ENCODE data around the gene PTPRE.

PTPRE gene

GRCh38 chr10:127890832-127891334 lies 16.0 kb upstream of the PTPRE start:
- no peaks in the 10 kb centered on the region for H3K4me1 Mint-ChIP-seq (ENCODE audit: low read depth)
- no peak overlapping the region for H3K4me3 Mint-ChIP-seq
- H3K27me3 Mint-ChIP-seq: peaks cover 4% of the 10 kb centered on the region
- no peaks in the 10 kb centered on the region for H3K9me3 Mint-ChIP-seq (ENCODE audit: low read depth)
- no peaks in the 10 kb centered on the region for H3K36me3 Mint-ChIP-seq
- H3K27ac Mint-ChIP-seq: no peak overlapping the region

GRCh38 chr10:127892743-127893142 lies 14.2 kb upstream of the PTPRE start, which contains the start of gene CLRN3:
TSS of gene CLRN3 (minus strand) at chr10:127892941. CDS start at chr10:127892784, 157 bp downstream.
- no peak within 1 kb of the TSS for H3K4me3 Mint-ChIP-seq
- peaks cover 4% of the 10 kb centered on the region for H3K27me3 Mint-ChIP-seq

GRCh38 chr10:127894146-127894545 lies 12.8 kb upstream of the PTPRE start:
- no peaks in the 10 kb centered on the region for H3K36me3 Mint-ChIP-seq
- H3K27ac Mint-ChIP-seq: no peak overlapping the region
- H3K9me3 Mint-ChIP-seq (ENCODE audit: low read depth): no peaks in the 10 kb centered on the region
- H3K4me1 Mint-ChIP-seq (ENCODE audit: low read depth): no peaks in the 10 kb centered on the region
- H3K4me3 Mint-ChIP-seq: no peak overlapping the region
- H3K27me3 Mint-ChIP-seq: peaks cover 5% of the 10 kb centered on the region

More at GRCh38 chr10:127892743-127893142, 14.2 kb upstream of the PTPRE start, which contains the start of gene CLRN3:
- Mint-ChIP-seq H3K9me3 (ENCODE audit: low read depth) (no peaks in the 10 kb centered on the region), H3K36me3 (no peaks in the 10 kb centered on the region), H3K27ac (no peak within 1 kb of the TSS), H3K4me1 (ENCODE audit: low read depth) (no peaks in the 10 kb centered on the region)

- H3K27me3 Mint-ChIP-seq: peaks cover 11% of the 10 kb centered on the region
- H3K27ac Mint-ChIP-seq: no peak overlapping the region
- no peaks in the 10 kb centered on the region for H3K9me3 Mint-ChIP-seq (ENCODE audit: low read depth)
- no peaks in the 10 kb centered on the region for H3K4me1 Mint-ChIP-seq (ENCODE audit: low read depth)
- H3K36me3 Mint-ChIP-seq: no peaks in the 10 kb centered on the region
- no peak overlapping the region for H3K4me3 Mint-ChIP-seq
Measured at GRCh38 chr10:127896590-127896989, 10.3 kb upstream of the PTPRE start.

GRCh38 chr10:127897177-127897576 lies 9.7 kb upstream of the PTPRE start:
- H3K27ac Mint-ChIP-seq: no peak overlapping the region
- no peaks in the 10 kb centered on the region for H3K9me3 Mint-ChIP-seq (ENCODE audit: low read depth)
- no peak overlapping the region for H3K4me3 Mint-ChIP-seq
- H3K36me3 Mint-ChIP-seq: no peaks in the 10 kb centered on the region
- no peaks in the 10 kb centered on the region for H3K4me1 Mint-ChIP-seq (ENCODE audit: low read depth)
- peaks cover 9% of the 10 kb centered on the region for H3K27me3 Mint-ChIP-seq

GRCh38 chr10:127899766-127900387 lies 7.0 kb upstream of the PTPRE start:
- Mint-ChIP-seq H3K36me3 (no peaks in the 10 kb centered on the region), H3K9me3 (ENCODE audit: low read depth) (no peaks in the 10 kb centered on the region), H3K4me1 (ENCODE audit: low read depth) (no peaks in the 10 kb centered on the region), H3K4me3 (no peak overlapping the region), H3K27me3 (peaks cover 7% of the 10 kb centered on the region), H3K27ac (no peak overlapping the region)

GRCh38 chr10:127903789-127904188 lies 3.1 kb upstream of the PTPRE start:
- no peak overlapping the region for H3K4me3 Mint-ChIP-seq
- peaks cover 13% of the 10 kb centered on the region for H3K27me3 Mint-ChIP-seq
- no peaks in the 10 kb centered on the region for H3K4me1 Mint-ChIP-seq (ENCODE audit: low read depth)
- no peaks in the 10 kb centered on the region for H3K36me3 Mint-ChIP-seq
- no peak overlapping the region for H3K27ac Mint-ChIP-seq
- H3K9me3 Mint-ChIP-seq (ENCODE audit: low read depth): no peaks in the 10 kb centered on the region

GRCh38 chr10:127904311-127905000 lies 2.4 kb upstream of the PTPRE start:
- Mint-ChIP-seq H3K4me1 (ENCODE audit: low read depth) (no peaks in the 10 kb centered on the region), H3K36me3 (no peaks in the 10 kb centered on the region), H3K4me3 (no peak overlapping the region), H3K27ac (no peak overlapping the region), H3K27me3 (peaks cover 13% of the 10 kb centered on the region), H3K9me3 (ENCODE audit: low read depth) (no peaks in the 10 kb centered on the region)

- H3K4me1 Mint-ChIP-seq (ENCODE audit: low read depth): no peaks in the 10 kb centered on the region
- H3K9me3 Mint-ChIP-seq (ENCODE audit: low read depth): no peaks in the 10 kb centered on the region
- peak overlapping the region; percentile 17 for H3K4me3 Mint-ChIP-seq
- peaks cover 13% of the 10 kb centered on the region for H3K27me3 Mint-ChIP-seq
- no peak overlapping the region for H3K27ac Mint-ChIP-seq
- no peaks in the 10 kb centered on the region for H3K36me3 Mint-ChIP-seq
Measured at GRCh38 chr10:127905001-127905847, 1.7 kb upstream of the PTPRE start.

GRCh38 chr10:127905848-127906261 lies 1.0 kb upstream of the PTPRE start:
- Mint-ChIP-seq H3K27ac (no peak overlapping the region), H3K9me3 (ENCODE audit: low read depth) (no peaks in the 10 kb centered on the region), H3K27me3 (peaks cover 14% of the 10 kb centered on the region), H3K36me3 (no peaks in the 10 kb centered on the region), H3K4me3 (peak overlapping the region; percentile 42), H3K4me1 (ENCODE audit: low read depth) (no peaks in the 10 kb centered on the region)

GRCh38 chr10:127907411-127908105 lies 655 bp downstream of the PTPRE start:
- peak overlapping the region; percentile 51 for H3K4me3 Mint-ChIP-seq
- H3K36me3 Mint-ChIP-seq: no peaks in the 10 kb centered on the region
- no peak overlapping the region for H3K27ac Mint-ChIP-seq
- no peaks in the 10 kb centered on the region for H3K9me3 Mint-ChIP-seq (ENCODE audit: low read depth)
- H3K27me3 Mint-ChIP-seq: peaks cover 12% of the 10 kb centered on the region
- H3K4me1 Mint-ChIP-seq (ENCODE audit: low read depth): no peaks in the 10 kb centered on the region

- Mint-ChIP-seq H3K4me3 (peak overlapping the region; percentile 51), H3K27me3 (peaks cover 12% of the 10 kb centered on the region), H3K36me3 (no peaks in the 10 kb centered on the region), H3K9me3 (ENCODE audit: low read depth) (no peaks in the 10 kb centered on the region), H3K4me1 (ENCODE audit: low read depth) (no peaks in the 10 kb centered on the region), H3K27ac (no peak overlapping the region)
Measured at GRCh38 chr10:127908106-127908958, 1.4 kb downstream of the PTPRE start.

GRCh38 chr10:127908959-127909267 lies 2.0 kb downstream of the PTPRE start:
- Mint-ChIP-seq H3K4me3 (no peak overlapping the region), H3K27me3 (peaks cover 12% of the 10 kb centered on the region), H3K4me1 (ENCODE audit: low read depth) (no peaks in the 10 kb centered on the region), H3K36me3 (no peaks in the 10 kb centered on the region), H3K27ac (no peak overlapping the region), H3K9me3 (ENCODE audit: low read depth) (no peaks in the 10 kb centered on the region)

Data from activated naive CD8-positive, alpha-beta T cell (primary cell).